H9 (cell line): Measurements from ENCODE around the gene CD226. TPM values are rescaled to one million over a fixed set of nuclear protein-coding genes. Genes with fewer than 3 reads are reported as not detected.

Experiments
- DNase-seq: peaks from one replicate; pipeline ENCODE4 v3.0.0-alpha.2; 2017
- H2AFZ ChIP-seq: one replicate; pipeline ENCODE4 v1.6.1; 2013; ENCODE audit warnings: mild to moderate bottlenecking, low read length, control low read depth, moderate library complexity
- H2AK5ac ChIP-seq: 2 replicates; pipeline ENCODE4 v1.6.1; 2013; ENCODE audit warnings: low read length, control low read depth, mixed read lengths; ENCODE audit not compliant: insufficient read length
- H2BK120ac ChIP-seq: one replicate; pipeline ENCODE4 v1.6.1; 2013; ENCODE audit warnings: low read depth, mild to moderate bottlenecking, low read length, control low read depth, inconsistent platforms; ENCODE audit not compliant: poor library complexity, severe bottlenecking
- H2BK12ac ChIP-seq: 2 replicates; pipeline ENCODE4 v1.6.1; 2013; ENCODE audit warnings: low read length, control low read depth, mixed read lengths, low read depth; ENCODE audit not compliant: insufficient read length
- H2BK15ac ChIP-seq: 2 replicates; pipeline ENCODE4 v1.6.1; 2013; ENCODE audit warnings: low read depth, low read length, control low read depth
- H2BK20ac ChIP-seq: one replicate; pipeline ENCODE4 v1.6.1; 2013; ENCODE audit warnings: low read depth, mild to moderate bottlenecking, low read length, control low read depth, inconsistent platforms; ENCODE audit not compliant: poor library complexity, severe bottlenecking
- H2BK5ac ChIP-seq: 2 replicates; pipeline ENCODE4 v1.6.1; 2013; ENCODE audit warnings: low read length, control low read depth, mixed read lengths; ENCODE audit not compliant: insufficient read length
- H3K14ac ChIP-seq: 2 replicates; pipeline ENCODE4 v1.6.1; 2013; ENCODE audit warnings: low read length, control low read depth; ENCODE audit not compliant: insufficient read depth
- H3K18ac ChIP-seq: 2 replicates; pipeline ENCODE4 v1.6.1; 2013; ENCODE audit warnings: low read depth, mild to moderate bottlenecking, mixed read lengths, low read length, control low read depth; ENCODE audit not compliant: insufficient read length
- H3K23ac ChIP-seq: 2 replicates; pipeline ENCODE4 v1.6.1; 2013; ENCODE audit warnings: low read length, control low read depth, mixed read lengths, low read depth; ENCODE audit not compliant: insufficient read length
- H3K23me2 ChIP-seq: 2 replicates; pipeline ENCODE4 v1.6.1; 2013; ENCODE audit warnings: low read depth, mild to moderate bottlenecking, mixed read lengths, low read length, control low read depth; ENCODE audit not compliant: insufficient read length, poor library complexity, severe bottlenecking
- H3K27ac ChIP-seq: 2 replicates; pipeline ENCODE4 v1.5.1; 2013; ENCODE audit warnings: low read length, control low read depth, mixed read lengths, low read depth; ENCODE audit not compliant: insufficient read length
- H3K27me3 ChIP-seq: 2 replicates; pipeline ENCODE4 v1.6.1; 2013; ENCODE audit warnings: low read length, control low read depth, inconsistent platforms; ENCODE audit not compliant: insufficient read depth
- H3K4ac ChIP-seq: 2 replicates; pipeline ENCODE4 v1.6.1; 2013; ENCODE audit warnings: low read depth, mild to moderate bottlenecking, control low read depth, inconsistent platforms, low read length, moderate library complexity
- H3K4me1 ChIP-seq: 2 replicates; pipeline ENCODE4 v1.6.1; 2013; ENCODE audit warnings: low read length, control low read depth, inconsistent platforms; ENCODE audit not compliant: insufficient read depth
- H3K4me2 ChIP-seq: 2 replicates; pipeline ENCODE4 v1.6.1; 2013; ENCODE audit warnings: low read length, control low read depth, mixed read lengths; ENCODE audit not compliant: insufficient read length, insufficient read depth
- H3K56ac ChIP-seq: 2 replicates; pipeline ENCODE4 v1.6.1; 2013; ENCODE audit warnings: low read depth, mild to moderate bottlenecking, mixed read lengths, low read length, control low read depth; ENCODE audit not compliant: insufficient read length
- H3K79me1 ChIP-seq: 2 replicates; pipeline ENCODE4 v1.6.1; 2013; ENCODE audit warnings: low read depth, mild to moderate bottlenecking, moderate library complexity, low read length, control low read depth, inconsistent platforms; ENCODE audit not compliant: insufficient read depth, poor library complexity, severe bottlenecking
- H3K79me2 ChIP-seq: 2 replicates; pipeline ENCODE4 v1.6.1; 2013; ENCODE audit warnings: low read length, control low read depth, inconsistent platforms; ENCODE audit not compliant: insufficient read depth
- H3K9ac ChIP-seq: 2 replicates; pipeline ENCODE4 v1.6.1; 2013; ENCODE audit warnings: low read length, control low read depth, mixed read lengths; ENCODE audit not compliant: insufficient read length; ENCODE audit errors: extremely low read depth
- H3K9me3 ChIP-seq: one replicate; pipeline ENCODE4 v1.6.1; 2013; ENCODE audit warnings: low read depth, low read length, inconsistent platforms; ENCODE audit not compliant: control insufficient read depth
- H3T11ph ChIP-seq: one replicate; pipeline ENCODE4 v1.6.1; 2013; ENCODE audit warnings: mild to moderate bottlenecking, low read length, control low read depth, inconsistent platforms
- H4K20me1 ChIP-seq: one replicate; pipeline ENCODE4 v1.6.1; 2013; ENCODE audit not compliant: control insufficient read depth, insufficient read length, insufficient read depth
- H4K5ac ChIP-seq: 2 replicates; pipeline ENCODE4 v1.6.1; 2013; ENCODE audit warnings: low read depth, mild to moderate bottlenecking, mixed read lengths, low read length, control low read depth; ENCODE audit not compliant: insufficient read length
- H4K8ac ChIP-seq: replicated peaks from 2 replicates; pipeline ENCODE4 v1.6.1; 2013; ENCODE audit warnings: low read length, control low read depth, mixed read lengths, low read depth; ENCODE audit not compliant: insufficient read length
- H4K91ac ChIP-seq: 2 replicates; pipeline ENCODE4 v1.6.1; 2013; ENCODE audit warnings: low read depth, mild to moderate bottlenecking, moderate library complexity, mixed read lengths, low read length, control low read depth; ENCODE audit not compliant: insufficient read length
- H3K27ac Mint-ChIP-seq, 3 experiments: 2 replicates in 2 of 3; 3 replicates in 1 of 3; pipeline ENCODE4 v1.8.0; 2020 to 2021; ENCODE audit warnings: mixed read lengths in 3 of 3, mild to moderate bottlenecking in 1 of 3, moderate library complexity in 1 of 3
- H3K27me3 Mint-ChIP-seq: 2 replicates; pipeline ENCODE4 v1.8.0; 2021; ENCODE audit warnings: low read depth, mild to moderate bottlenecking, moderate library complexity, mixed read lengths
- H3K36me3 Mint-ChIP-seq, 3 experiments: 2 replicates in 2 of 3; 3 replicates in 1 of 3; pipeline ENCODE4 v1.8.0; 2020 to 2021; ENCODE audit warnings: low read depth in 3 of 3, mixed read lengths in 3 of 3; ENCODE audit not compliant: insufficient read depth in 1 of 3
- H3K4me1 Mint-ChIP-seq, 2 experiments: 2 replicates each; pipeline ENCODE4 v1.8.0; 2020; ENCODE audit warnings: mixed read lengths in 2 of 2
- H3K4me3 Mint-ChIP-seq, 2 experiments: 2 replicates in 1 of 2; 3 replicates in 1 of 2; pipeline ENCODE4 v1.8.0; 2020 to 2021; ENCODE audit warnings: mild to moderate bottlenecking in 2 of 2, mixed read lengths in 2 of 2, moderate library complexity in 1 of 2
- H3K9me3 Mint-ChIP-seq, 2 experiments: 2 replicates in 1 of 2; 3 replicates in 1 of 2; pipeline ENCODE4 v1.8.0; 2020; ENCODE audit warnings: mild to moderate bottlenecking in 2 of 2, mixed read lengths in 2 of 2, moderate library complexity in 1 of 2
- CTCF ChIP-seq: fragments of 200-600 bp; sonication (generic); conservative IDR thresholded peaks from 3 replicates; pipeline ENCODE4 v1.8.0; 2021; ENCODE audit warnings: antibody characterized with exemption, mild to moderate bottlenecking
- WGBS: extraction: QIAGEN DNeasy Blood & Tissue Kit; methylation state at CpG from one replicate; pipeline ENCODE4 v1.1.7; 2013; ENCODE audit warnings: missing lambda C conversion rate, low lambda C conversion rate, mixed read lengths; ENCODE audit not compliant: insufficient read length; ENCODE audit errors: extremely low coverage; 5-methylcytosine and 5-hydroxymethylcytosine counted together
- total RNA-seq: library from RNA; stranded (reverse); gene quantifications from 2 replicates; pipeline ENCODE4 v1.2.1, GENCODE V29; 2021

CD226 gene
- total RNA-seq, 1 experiment from 2014 or later: not detected

GRCh38 chr18:69969491-69969890, 21.8 kb upstream of the CD226 start:
- H3K56ac ChIP-seq: no peak overlapping the region
- no peak overlapping the region for H2BK120ac ChIP-seq
- H3K9ac ChIP-seq: no peak overlapping the region
- H3K27me3 ChIP-seq: no peaks in the 10 kb centered on the region; the same call in 1 of the 2 replicates
- no peak overlapping the region for H3K27ac Mint-ChIP-seq
- H2BK15ac ChIP-seq: no peak overlapping the region
- H3K27ac ChIP-seq: no peak overlapping the region
- DNase-seq: no peak
- H3K23ac ChIP-seq: no peak overlapping the region
- H2BK5ac ChIP-seq: no peak overlapping the region
- no peaks in the 10 kb centered on the region for H3K79me1 ChIP-seq
- no peak overlapping the region for H2AFZ ChIP-seq
- H4K20me1 ChIP-seq: no peaks in the 10 kb centered on the region
- peaks cover 0 to 3% of the 10 kb centered on the region in 2 experiments; a peak in 2 of 4 replicates for H3K4me1 Mint-ChIP-seq
- H3K18ac ChIP-seq: no peak overlapping the region
- H3K9me3 Mint-ChIP-seq: peaks cover 14 to 21% of the 10 kb centered on the region in 2 experiments; a peak in 4 of 5 replicates
- no peak overlapping the region for H3T11ph ChIP-seq
- H2BK20ac ChIP-seq: no peak overlapping the region
- no peaks in the 10 kb centered on the region for H3K4me1 ChIP-seq
- H3K23me2 ChIP-seq: no peaks in the 10 kb centered on the region
- no peak overlapping the region for H3K4ac ChIP-seq
- no peak overlapping the region for H3K4me2 ChIP-seq
- H4K91ac ChIP-seq: no peak overlapping the region
- no peaks in the 10 kb centered on the region for H3K9me3 ChIP-seq
- H3K4me3 Mint-ChIP-seq: no peak overlapping the region
- H4K8ac ChIP-seq: no peak overlapping the region
- H3K27me3 Mint-ChIP-seq: no peaks in the 10 kb centered on the region; the same call in 1 of the 2 replicates
- peaks cover 6 to 27% (median 7%) of the 10 kb centered on the region in 3 experiments; a peak in 4 of 7 replicates for H3K36me3 Mint-ChIP-seq
- H2BK12ac ChIP-seq: no peak overlapping the region
- TF ChIP-seq CTCF: no peak
- no peak overlapping the region for H3K14ac ChIP-seq
- no peak overlapping the region for H2AK5ac ChIP-seq
- no peak overlapping the region for H4K5ac ChIP-seq
- H3K79me2 ChIP-seq: no peaks in the 10 kb centered on the region
- no CpG with 5 or more reads among the region's 2 CpGs for WGBS
